GM23338 (cell line): ENCODE data around the gene SULF2. TPM values are rescaled to one million over a fixed set of nuclear protein-coding genes. Genes with fewer than 3 reads are reported as not detected.

ENCODE experiments used
- ATAC-seq: fragments of 200-7000 bp; cut with Tn5 transposase; 3 replicates; pipeline ENCODE4 v1.9.1; 2020
- DNase-seq: peaks from one replicate; pipeline ENCODE4 v3.0.0-alpha.2; 2015; ENCODE audit warnings: low spot score
- H2AFZ ChIP-seq: fragments of 200-600 bp; sonication (generic); 2 replicates; pipeline ENCODE4 v1.8.0; 2016; ENCODE audit warnings: antibody characterized with exemption, mild to moderate bottlenecking, moderate library complexity
- H3F3A ChIP-seq: fragments of 200-600 bp; sonication (generic); replicated peaks from 2 replicates; pipeline ENCODE4 v1.8.0; 2017; ENCODE audit warnings: antibody characterized with exemption, mixed run types, low read depth
- H3K27ac ChIP-seq: fragments of 200-600 bp; sonication (generic); 2 replicates; pipeline ENCODE4 v1.6.1; 2016; ENCODE audit warnings: low read depth
- H3K27me3 ChIP-seq: fragments of 200-600 bp; sonication (generic); 2 replicates; pipeline ENCODE4 v1.8.0; 2016; ENCODE audit warnings: mild to moderate bottlenecking, mixed run types, moderate library complexity; ENCODE audit not compliant: insufficient read depth
- H3K36me3 ChIP-seq: fragments of 200-600 bp; sonication (generic); 2 replicates; pipeline ENCODE4 v1.8.0; 2016; ENCODE audit warnings: mild to moderate bottlenecking; ENCODE audit not compliant: insufficient read depth
- H3K4me1 ChIP-seq: fragments of 200-600 bp; sonication (generic); 2 replicates; pipeline ENCODE4 v1.8.0; 2016; ENCODE audit warnings: mild to moderate bottlenecking, moderate library complexity; ENCODE audit not compliant: insufficient read depth
- H3K4me2 ChIP-seq: fragments of 200-600 bp; sonication (generic); 2 replicates; pipeline ENCODE4 v1.7.1; 2017; ENCODE audit warnings: mixed run types
- H3K4me3 ChIP-seq: fragments of 200-600 bp; sonication (generic); 2 replicates; pipeline ENCODE4 v1.6.1; 2016; ENCODE audit warnings: mixed run types
- H3K79me2 ChIP-seq: fragments of 200-600 bp; sonication (generic); replicated peaks from 2 replicates; pipeline ENCODE4 v1.8.0; 2017; ENCODE audit warnings: mild to moderate bottlenecking; ENCODE audit not compliant: insufficient read depth
- H3K9me2 ChIP-seq: fragments of 200-600 bp; sonication (generic); 2 replicates; pipeline ENCODE4 v1.8.0; 2017; ENCODE audit not compliant: insufficient read depth
- H4K20me1 ChIP-seq: fragments of 200-600 bp; sonication (generic); replicated peaks from 2 replicates; pipeline ENCODE4 v1.8.0; 2017; ENCODE audit warnings: mild to moderate bottlenecking; ENCODE audit not compliant: insufficient read depth
- H3K27ac Mint-ChIP-seq: 2 replicates; pipeline ENCODE4 v1.8.0; 2020; ENCODE audit warnings: inconsistent platforms, mild to moderate bottlenecking, moderate library complexity, mixed read lengths
- H3K27me3 Mint-ChIP-seq: 3 replicates; pipeline ENCODE4 v1.8.0; 2022; ENCODE audit warnings: low read depth, mild to moderate bottlenecking, moderate library complexity, mixed read lengths, inconsistent platforms; ENCODE audit not compliant: insufficient read depth, poor library complexity
- H3K36me3 Mint-ChIP-seq: 3 replicates; pipeline ENCODE4 v1.8.0; 2021; ENCODE audit warnings: low read depth, mild to moderate bottlenecking, inconsistent platforms, moderate library complexity, mixed read lengths
- H3K4me1 Mint-ChIP-seq: 3 replicates; pipeline ENCODE4 v1.8.0; 2020; ENCODE audit warnings: mild to moderate bottlenecking, inconsistent platforms, mixed read lengths
- H3K4me3 Mint-ChIP-seq: 3 replicates; pipeline ENCODE4 v1.8.0; 2021; ENCODE audit warnings: moderate library complexity, mild to moderate bottlenecking, inconsistent platforms, mixed read lengths
- H3K9me3 Mint-ChIP-seq: 3 replicates; pipeline ENCODE4 v1.8.0; 2020; ENCODE audit warnings: moderate library complexity, mild to moderate bottlenecking, inconsistent platforms, mixed read lengths
- CREB1 ChIP-seq: fragments of 250-450 bp; sonication (Bioruptor Pico); IDR thresholded peaks from 2 replicates; pipeline ENCODE4 v1.5.0; 2020; ENCODE audit warnings: low read depth, mild to moderate bottlenecking, moderate library complexity
- CTCF ChIP-seq, 2 experiments: fragments of 200-600 bp in 1 of 2; sonication (generic) in 1 of 2; conservative IDR thresholded peaks; 2 replicates each; pipeline versions ENCODE4 v1.5.1 to v1.6.1; 2016 to 2017; ENCODE audit warnings: antibody characterized with exemption in 2 of 2, low read depth in 2 of 2, mild to moderate bottlenecking in 2 of 2, moderate library complexity in 1 of 2
- ETS1 ChIP-seq: IDR thresholded peaks from 2 replicates; pipeline ENCODE4 v1.6.1; 2016; ENCODE audit warnings: antibody characterized with exemption
- EZH2 ChIP-seq: fragments of 200-600 bp; sonication (generic); IDR thresholded peaks from one replicate; pipeline ENCODE4 v1.8.0; 2017; ENCODE audit warnings: antibody characterized with exemption, mild to moderate bottlenecking, low read depth; ENCODE audit not compliant: unreplicated experiment
- EZH2phosphoT487 ChIP-seq: fragments of 200-600 bp; sonication (generic); IDR thresholded peaks from one replicate; pipeline ENCODE4 v1.8.1; 2018; ENCODE audit warnings: antibody characterized with exemption; ENCODE audit not compliant: unreplicated experiment
- JUNB ChIP-seq: IDR thresholded peaks from one replicate; pipeline ENCODE4 v1.6.1; 2016; ENCODE audit warnings: antibody characterized with exemption; ENCODE audit not compliant: unreplicated experiment
- NANOG ChIP-seq: IDR thresholded peaks from 2 replicates; pipeline ENCODE4 v1.6.1; 2016; ENCODE audit warnings: antibody characterized with exemption, borderline replicate concordance
- POLR2AphosphoS5 ChIP-seq: IDR thresholded peaks from 2 replicates; pipeline ENCODE4 v1.6.1; 2016; ENCODE audit warnings: antibody characterized with exemption, low read depth
- STAT1 ChIP-seq: IDR thresholded peaks from one replicate; pipeline ENCODE4 v1.6.1; 2016; ENCODE audit warnings: antibody characterized with exemption; ENCODE audit not compliant: unreplicated experiment
- ZNF114 ChIP-seq: fragments of 250-450 bp; sonication (Bioruptor Pico); IDR thresholded peaks from 2 replicates; pipeline ENCODE4 v1.5.0; 2020; ENCODE audit warnings: mild to moderate bottlenecking, moderate library complexity
- ZNF331 ChIP-seq: fragments of 250-450 bp; sonication (Bioruptor Pico); IDR thresholded peaks from 2 replicates; pipeline ENCODE4 v1.5.0; 2020; ENCODE audit warnings: low read depth, mild to moderate bottlenecking, moderate library complexity
- ZNF462 ChIP-seq: fragments of 250-450 bp; sonication (Bioruptor Pico); IDR thresholded peaks from 2 replicates; pipeline ENCODE4 v1.5.0; 2020; ENCODE audit warnings: mild to moderate bottlenecking, moderate library complexity
- polyA plus RNA-seq: library from polyadenylated mRNA; unstranded; fragments of >200 nt; fragmentation: Nextera tagmentation; extraction: Ambion mirVana; gene quantifications from 2 replicates; pipeline ENCODE4 v1.2.1, GENCODE V29; 2016
- total RNA-seq: library from RNA; depleted of rRNA; stranded (reverse); fragments of >200 nt; shearing (Covaris generic); gene quantifications from 2 replicates; pipeline ENCODE4 v1.2.3, GENCODE V29; 2014
- TF ChIP-seq, protein P1 (sequence below): IDR thresholded peaks from one replicate; pipeline ENCODE4 v1.6.1; 2018; ENCODE audit warnings: antibody characterized with exemption; ENCODE audit not compliant: unreplicated experiment

Gene SULF2
- total and polyA plus RNA-seq, 2 experiments from 2014 or later: 9.5 to 20.7 TPM

GRCh38 chr20:47661714-47662113, 123.6 kb downstream of the SULF2 start:
- Histone ChIP-seq H3F3A (no peaks in the 10 kb centered on the region), H4K20me1 (no peaks in the 10 kb centered on the region), H2AFZ (no peak overlapping the region), H3K4me2 (no peak overlapping the region), H3K79me2 (no peaks in the 10 kb centered on the region), H3K27ac (no peak overlapping the region), H3K9me2 (no peaks in the 10 kb centered on the region), H3K4me3 (no peak overlapping the region), H3K27me3 (no peaks in the 10 kb centered on the region), H3K36me3 (peaks cover 5% of the 10 kb centered on the region; the same call in 1 of the 2 replicates), H3K4me1 (peaks cover 9% of the 10 kb centered on the region; the same call in 1 of the 2 replicates)
- Mint-ChIP-seq H3K9me3 (no peaks in the 10 kb centered on the region), H3K4me3 (no peak overlapping the region), H3K27me3 (peaks cover 10% of the 10 kb centered on the region), H3K36me3 (peaks cover 2% of the 10 kb centered on the region; the same call in 1 of the 3 replicates), H3K27ac (no peak overlapping the region), H3K4me1 (peaks cover 16% of the 10 kb centered on the region)
- TF ChIP-seq POLR2AphosphoS5: no peak
- TF ChIP-seq, protein P1, sequence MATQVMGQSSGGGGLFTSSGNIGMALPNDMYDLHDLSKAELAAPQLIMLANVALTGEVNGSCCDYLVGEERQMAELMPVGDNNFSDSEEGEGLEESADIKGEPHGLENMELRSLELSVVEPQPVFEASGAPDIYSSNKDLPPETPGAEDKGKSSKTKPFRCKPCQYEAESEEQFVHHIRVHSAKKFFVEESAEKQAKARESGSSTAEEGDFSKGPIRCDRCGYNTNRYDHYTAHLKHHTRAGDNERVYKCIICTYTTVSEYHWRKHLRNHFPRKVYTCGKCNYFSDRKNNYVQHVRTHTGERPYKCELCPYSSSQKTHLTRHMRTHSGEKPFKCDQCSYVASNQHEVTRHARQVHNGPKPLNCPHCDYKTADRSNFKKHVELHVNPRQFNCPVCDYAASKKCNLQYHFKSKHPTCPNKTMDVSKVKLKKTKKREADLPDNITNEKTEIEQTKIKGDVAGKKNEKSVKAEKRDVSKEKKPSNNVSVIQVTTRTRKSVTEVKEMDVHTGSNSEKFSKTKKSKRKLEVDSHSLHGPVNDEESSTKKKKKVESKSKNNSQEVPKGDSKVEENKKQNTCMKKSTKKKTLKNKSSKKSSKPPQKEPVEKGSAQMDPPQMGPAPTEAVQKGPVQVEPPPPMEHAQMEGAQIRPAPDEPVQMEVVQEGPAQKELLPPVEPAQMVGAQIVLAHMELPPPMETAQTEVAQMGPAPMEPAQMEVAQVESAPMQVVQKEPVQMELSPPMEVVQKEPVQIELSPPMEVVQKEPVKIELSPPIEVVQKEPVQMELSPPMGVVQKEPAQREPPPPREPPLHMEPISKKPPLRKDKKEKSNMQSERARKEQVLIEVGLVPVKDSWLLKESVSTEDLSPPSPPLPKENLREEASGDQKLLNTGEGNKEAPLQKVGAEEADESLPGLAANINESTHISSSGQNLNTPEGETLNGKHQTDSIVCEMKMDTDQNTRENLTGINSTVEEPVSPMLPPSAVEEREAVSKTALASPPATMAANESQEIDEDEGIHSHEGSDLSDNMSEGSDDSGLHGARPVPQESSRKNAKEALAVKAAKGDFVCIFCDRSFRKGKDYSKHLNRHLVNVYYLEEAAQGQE: no peak
- TF ChIP-seq EZH2: no peak
- no peak for TF ChIP-seq JUNB
- no peak for TF ChIP-seq EZH2phosphoT487
- no peak for TF ChIP-seq CTCF (conservative IDR thresholded peaks at IDR 0.05; ENCODE audit: low read depth in 2 of 2)
- TF ChIP-seq ZNF114 (CRISPR knock-in tag): no peak
- no peak for TF ChIP-seq ETS1
- no peak for TF ChIP-seq STAT1
- no peak for TF ChIP-seq CREB1 (CRISPR knock-in tag)
- TF ChIP-seq ZNF331: no peak
- no peak for TF ChIP-seq ZNF462 (CRISPR knock-in tag)
- TF ChIP-seq NANOG: no peak
- no peak for ATAC-seq
- no peak for DNase-seq
